DMS53 (cell line): ENCODE data around the gene CHMP2A.
"Not testable (repeated sequence)": the region's sequence is repeated elsewhere in the genome, so short reads cannot be mapped to it uniquely, and the experiment has no call there.

Experiments
- DNase-seq: peaks from one replicate; lab custom pipeline; 2025; lab: John Stamatoyannopoulos, UW

The CHMP2A gene

GRCh38 chr19:58554494-58555368 is at the start of gene CHMP2A:
Gene CHMP2A (minus strand): TSS chr19:58555105. CDS start chr19:58554212, 893 bp downstream.
- DNase-seq, result no peak

DNA sequence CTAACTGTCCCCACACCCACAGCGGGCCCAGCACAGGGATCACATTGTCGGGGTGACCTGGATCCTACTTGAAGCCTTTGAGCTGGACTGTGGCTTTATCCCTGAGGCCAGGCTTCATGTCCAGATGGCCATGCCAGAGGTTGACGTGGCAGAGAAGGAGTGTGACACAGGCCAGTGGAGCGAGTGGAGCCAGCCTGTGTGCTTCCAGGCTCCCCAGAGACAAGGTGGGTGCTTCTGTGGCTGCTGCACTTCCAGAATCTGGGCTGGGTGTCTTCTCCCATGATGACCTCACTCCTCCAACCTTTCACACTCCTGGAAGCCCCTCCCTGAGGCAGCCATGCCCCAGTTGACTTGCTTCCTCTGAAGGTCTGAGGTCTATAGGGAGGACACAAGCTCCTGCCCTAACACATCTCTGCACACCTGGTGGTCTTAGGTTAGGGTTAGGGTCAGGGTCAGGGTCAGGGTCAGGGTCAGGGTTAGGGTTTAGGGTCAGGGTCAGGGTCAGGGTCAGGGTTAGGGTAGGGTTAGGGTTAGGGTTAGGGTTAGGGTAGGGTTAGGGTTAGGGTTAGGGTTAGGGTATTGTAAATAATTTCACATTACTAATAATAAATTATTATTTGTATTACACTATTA is 31.3 kb upstream of the CHMP2A start:
- no peak for DNase-seq

DNA sequence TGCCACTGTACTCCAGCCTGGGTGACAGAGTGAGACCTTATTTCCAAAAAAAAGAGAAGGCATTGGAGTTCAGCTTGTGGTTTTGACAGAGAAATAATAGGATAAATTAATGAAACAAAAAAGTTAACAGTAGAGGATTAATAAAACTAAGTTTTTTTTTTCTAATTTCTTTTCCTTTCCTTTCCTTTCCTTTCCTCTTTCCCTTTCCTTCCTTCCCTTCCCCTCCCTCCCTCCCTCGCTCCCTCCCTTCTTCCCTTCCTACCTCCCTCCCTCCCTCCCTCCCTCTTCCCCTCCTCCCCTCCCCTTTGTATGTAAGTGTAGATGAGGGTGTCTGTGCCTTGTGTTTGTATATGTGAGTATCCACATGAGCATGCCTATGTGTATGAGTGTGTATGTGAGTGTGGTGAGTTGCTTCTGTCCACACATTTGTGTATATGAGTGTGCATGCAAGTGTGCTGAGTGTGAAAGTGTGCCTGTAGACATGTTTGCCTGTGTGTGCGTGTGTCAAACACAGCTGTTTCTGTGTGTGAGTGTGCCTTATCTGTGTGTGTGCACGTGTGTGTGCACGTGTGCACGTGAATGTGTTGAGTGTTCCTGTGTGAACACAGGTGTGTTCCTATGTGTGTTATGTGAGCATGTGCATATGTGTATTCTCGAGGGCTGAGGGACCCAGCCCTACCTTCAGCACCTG is 30.7 kb upstream of the CHMP2A start:
- no peak for DNase-seq

- DNase-seq, result no peak
These were observed 29.9 kb upstream of the CHMP2A start for GRCh38 chr19:58584498-58585441.

GRCh38 chr19:58582985-58583384 is 28.1 kb upstream of the CHMP2A start:
- DNase-seq, result no peak

DNA sequence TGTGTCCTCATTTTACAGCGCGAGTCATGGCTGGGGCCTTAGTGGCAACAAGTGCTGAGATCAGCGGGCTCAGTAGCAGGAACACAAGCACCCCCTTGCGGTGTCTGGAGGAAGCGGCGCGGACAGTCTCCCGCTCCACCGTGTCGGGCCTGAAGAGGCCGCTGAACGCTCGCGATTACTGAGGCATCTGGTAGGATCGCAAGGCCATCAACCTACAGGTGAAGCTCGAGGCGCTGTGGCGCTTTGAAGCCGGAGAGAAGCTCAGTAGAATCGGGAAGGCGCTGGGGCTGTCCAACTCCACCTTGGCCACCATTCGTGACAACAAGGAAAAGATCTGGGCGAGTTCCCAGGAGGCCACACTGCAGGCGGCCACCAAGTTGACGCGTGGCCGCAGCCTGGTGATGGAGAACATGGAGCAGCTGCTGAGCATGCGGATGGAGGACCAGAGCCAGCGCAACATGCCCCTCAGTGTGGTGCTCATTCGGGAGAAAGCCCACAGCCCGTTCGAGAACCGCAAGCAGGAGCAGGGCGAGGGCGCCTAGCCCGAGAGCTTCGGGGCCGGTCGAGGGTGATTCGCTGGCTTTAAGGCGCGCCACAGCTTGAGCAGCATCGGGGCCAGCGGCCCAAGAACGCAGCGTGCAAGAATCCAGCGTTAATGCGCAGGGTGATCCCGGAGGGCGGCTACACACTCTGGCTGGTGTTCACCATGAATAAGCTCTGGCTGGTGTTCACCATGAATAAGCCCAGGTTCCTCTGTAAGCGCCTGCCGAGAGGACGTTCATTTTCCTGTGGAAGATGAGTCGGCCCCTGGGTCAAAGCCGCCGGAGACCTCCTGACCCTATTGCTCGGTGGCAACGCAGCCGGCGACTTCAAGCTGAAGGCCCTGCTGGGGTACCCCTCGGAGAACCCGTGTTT is 26.6 kb upstream of the CHMP2A start:
- DNase-seq, result no peak

GRCh38 chr19:58579473-58580142 is 24.7 kb upstream of the CHMP2A start:
- DNase-seq, result no peak

GRCh38 chr19:58578012-58578925 is 23.4 kb upstream of the CHMP2A start:
- no peak for DNase-seq

- not testable (repeated sequence) for DNase-seq
These were observed 22.7 kb upstream of the CHMP2A start for GRCh38 chr19:58577581-58577980.

DNA sequence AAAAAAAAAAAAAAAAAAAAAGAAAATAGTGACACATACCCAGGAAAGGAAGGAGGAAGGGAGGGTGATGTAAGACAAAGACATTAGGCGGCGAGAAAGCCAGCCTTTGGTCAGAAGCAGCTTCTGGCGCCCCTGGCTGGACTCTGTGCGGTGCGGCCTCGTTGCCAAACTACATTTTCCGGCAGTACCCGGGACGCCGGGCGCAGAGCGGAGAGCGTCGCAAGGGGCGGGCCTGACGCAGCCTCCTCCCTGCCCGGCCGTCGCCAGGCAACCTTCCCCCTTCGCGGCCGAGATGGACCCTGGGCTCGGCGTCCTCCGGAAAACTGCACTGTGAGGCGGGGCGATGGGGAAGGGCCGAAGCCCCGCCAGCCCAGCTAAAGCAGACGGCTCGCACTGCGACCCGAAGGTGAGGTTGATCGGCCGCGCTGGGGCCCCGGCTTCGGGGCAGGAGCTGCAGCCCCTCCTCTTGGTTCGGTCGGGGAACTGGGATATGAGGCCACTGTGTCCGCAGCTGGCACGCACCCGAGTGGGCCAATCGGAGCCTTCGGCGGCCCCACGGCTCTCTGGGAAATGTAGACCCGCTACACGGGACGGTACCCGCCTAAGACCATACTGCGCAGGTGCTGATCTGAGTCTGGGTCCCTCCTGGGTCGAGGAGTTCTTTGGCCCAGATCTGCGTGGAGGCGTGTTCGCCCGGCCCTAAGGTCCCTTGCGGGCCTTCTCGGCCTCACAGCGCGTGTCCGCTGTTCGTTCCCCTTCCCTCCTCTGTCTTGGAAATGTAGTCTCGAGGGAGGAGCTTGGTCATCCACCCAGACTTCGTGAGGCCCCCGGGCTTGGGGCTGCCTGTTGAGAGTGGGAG is 20.5 kb upstream of the CHMP2A start:
- DNase-seq, result no peak

GRCh38 chr19:58573658-58574164 is 18.8 kb upstream of the CHMP2A start:
- DNase-seq, result no peak

DNA sequence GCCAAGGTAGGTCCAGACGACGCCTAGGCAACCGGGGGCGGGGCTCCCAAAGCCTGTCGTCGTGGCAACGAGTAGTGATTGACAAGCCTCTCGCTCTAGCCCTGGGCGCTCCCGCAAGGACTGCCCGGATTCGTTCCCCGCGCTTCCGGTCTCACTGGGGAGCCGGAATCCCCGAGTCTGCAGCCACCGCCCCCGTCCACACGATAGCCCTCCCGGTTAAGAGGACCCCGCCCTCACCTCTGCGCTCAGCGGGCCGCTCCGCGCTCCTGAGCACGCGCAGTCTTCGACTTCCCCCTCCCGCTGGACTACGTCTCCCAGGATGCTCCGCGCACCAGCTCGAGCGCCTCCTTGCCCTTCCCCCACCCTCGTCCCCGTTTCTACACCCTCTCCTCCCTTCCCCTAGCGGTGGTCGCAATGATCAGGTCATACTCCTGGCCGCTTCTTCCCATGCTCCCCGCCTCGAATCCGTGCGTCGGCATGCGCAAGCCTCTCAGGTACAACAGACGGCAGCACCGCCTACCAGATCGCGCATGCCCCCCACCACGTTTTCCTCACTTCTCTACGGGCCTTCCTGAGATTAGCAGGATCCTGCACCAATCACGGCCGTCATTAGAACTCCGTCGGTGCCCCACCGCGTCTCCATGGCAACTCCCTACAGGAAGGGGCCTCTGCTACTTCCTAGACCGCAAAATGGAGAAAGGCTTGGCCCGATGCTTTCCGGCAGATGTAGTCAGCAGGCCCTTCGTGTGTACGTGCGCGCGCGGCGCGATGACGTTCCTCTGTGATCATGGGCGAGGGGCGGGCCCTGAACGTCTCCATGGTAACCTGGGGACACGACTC is 18.1 kb upstream of the CHMP2A start, which contains the start of gene MZF1:
Gene MZF1 (minus strand): TSS at position 518 of the 840 bp plus-strand sequence. CDS start 1,946 bp downstream, outside the sequence.
- DNase-seq, result no peak

- DNase-seq, result no peak
These were observed 17.3 kb upstream of the CHMP2A start for GRCh38 chr19:58572026-58572817.

GRCh38 chr19:58571575-58571947 is 16.7 kb upstream of the CHMP2A start:
- no peak for DNase-seq

DNA sequence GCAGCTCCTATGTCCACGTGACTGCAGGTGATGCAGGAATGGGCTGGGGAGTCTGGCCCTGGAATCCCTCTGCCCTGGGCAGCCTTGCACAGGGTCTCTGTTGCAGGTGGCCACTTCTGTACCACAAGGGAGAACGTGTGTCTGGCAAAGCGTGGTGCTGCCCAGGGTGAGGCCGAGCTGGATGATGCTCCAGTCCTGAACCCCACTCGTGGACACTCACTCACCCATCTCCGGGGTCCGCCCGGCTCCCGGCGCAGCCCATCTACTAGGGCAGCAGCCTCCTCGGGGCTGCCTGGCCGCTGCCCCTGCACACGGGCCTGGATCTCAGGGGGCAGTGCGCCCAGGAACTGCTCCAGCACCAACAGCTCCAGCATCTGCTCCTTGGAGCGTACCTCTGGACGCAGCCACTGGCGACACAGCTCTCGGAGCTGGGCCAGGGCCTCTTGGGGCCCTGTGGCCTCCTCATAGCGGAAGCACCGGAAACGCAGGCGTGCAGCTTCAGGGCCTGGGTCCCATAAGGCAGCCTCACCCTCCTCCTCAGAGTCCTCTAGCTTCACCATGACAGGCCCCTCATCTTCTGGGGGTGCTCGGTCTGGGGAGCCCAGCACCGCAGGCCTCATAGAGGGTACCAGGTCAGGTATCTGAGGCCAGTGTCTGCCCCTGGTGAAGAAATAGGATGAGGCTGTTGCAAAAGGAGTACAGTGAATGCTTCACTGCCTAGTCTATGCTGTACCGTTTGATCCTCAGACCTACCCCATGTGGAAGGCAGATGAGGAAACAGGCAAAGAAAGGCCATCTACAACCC is 16.1 kb upstream of the CHMP2A start:
- no peak for DNase-seq
